ENCODE measurements around the gene CAMTA2.

CAMTA2 gene

DNA sequence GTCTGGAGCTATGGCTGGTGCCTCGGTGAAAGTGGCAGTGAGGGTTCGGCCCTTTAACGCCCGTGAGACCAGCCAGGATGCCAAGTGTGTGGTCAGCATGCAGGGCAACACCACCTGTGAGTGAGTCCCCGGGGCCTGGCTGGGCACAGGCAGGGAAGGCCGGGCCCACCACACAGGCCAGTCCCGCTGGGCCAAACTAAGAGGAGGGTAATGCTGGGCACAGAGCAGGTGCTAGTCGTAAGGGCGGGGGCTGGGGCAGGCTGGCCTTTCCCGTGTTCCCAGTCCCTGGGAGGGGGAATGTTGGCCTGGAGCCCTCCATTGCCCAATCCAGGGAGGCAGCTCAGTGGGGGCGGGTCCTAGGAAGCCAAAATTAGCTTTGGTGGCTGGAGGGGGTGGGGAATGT, 12.8 kb upstream of the CAMTA2 start:
- DNase-seq = no peak

DNA sequence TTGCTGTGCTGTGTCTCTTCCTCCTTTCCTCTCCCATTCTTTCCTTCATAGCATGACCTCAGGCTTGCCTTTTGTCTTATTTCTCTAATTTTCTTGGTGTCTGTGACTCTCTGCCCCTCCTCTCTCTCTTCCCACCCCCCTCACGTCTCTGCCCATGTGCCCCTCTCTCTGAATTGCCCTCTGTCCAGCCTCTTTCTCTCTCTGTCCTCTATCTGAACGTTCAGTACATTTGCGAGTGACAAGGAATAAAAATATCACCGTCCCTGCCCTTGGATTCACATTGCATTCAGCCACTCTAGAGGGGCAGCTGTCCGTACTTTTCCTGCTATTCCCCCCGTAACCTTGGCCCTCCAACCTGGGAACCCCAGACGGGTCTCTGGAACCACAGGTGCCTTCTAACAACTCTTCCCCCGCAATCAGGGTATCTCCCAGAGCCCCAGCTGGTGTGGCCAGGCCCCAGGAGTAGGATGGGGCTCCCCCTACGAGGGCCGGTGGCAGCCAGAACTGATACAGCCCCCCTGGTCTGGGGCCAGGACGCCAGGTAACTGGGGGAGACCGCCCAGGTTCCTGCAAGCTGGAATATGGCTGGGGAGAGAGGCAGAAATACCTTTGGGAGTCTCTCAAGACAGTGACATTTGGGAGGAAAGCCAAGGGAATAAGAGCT, 12.1 kb upstream of the CAMTA2 start:
- no peak for DNase-seq

DNA sequence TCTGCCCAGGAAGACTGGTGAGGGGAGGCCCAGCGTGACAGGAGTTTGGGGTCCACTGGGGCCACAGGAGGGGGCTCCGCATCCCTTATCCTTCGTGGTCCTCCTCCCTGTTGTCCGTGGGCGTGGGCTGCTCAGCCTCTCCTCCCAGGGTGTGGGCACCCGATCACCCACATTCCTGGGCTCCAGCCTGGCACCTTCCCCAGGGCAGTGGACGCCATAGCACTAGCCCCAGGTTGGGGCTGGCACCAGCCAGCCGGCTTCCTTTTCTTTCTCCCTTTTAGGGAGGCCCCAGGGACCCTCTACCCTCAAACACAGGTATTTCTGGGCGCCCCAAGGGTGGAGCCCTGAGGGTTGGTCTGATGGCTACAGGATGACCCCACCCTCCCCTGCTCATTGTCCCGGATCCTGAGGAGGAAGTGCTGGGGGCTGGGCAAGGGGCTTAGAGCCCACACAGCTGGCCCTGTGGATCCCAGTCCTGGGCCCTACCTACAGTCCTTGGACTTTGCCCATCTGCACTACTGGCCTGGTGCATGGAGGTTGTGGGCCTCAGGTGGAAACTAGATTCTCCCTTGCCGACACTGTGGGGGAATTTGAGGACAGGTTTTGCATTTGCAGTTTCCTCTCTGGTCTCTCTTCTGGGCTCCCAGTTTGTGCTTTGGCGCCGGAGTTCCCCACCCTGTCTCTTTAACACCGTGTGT, 11.4 kb upstream of the CAMTA2 start:
- no peak for DNase-seq

DNA sequence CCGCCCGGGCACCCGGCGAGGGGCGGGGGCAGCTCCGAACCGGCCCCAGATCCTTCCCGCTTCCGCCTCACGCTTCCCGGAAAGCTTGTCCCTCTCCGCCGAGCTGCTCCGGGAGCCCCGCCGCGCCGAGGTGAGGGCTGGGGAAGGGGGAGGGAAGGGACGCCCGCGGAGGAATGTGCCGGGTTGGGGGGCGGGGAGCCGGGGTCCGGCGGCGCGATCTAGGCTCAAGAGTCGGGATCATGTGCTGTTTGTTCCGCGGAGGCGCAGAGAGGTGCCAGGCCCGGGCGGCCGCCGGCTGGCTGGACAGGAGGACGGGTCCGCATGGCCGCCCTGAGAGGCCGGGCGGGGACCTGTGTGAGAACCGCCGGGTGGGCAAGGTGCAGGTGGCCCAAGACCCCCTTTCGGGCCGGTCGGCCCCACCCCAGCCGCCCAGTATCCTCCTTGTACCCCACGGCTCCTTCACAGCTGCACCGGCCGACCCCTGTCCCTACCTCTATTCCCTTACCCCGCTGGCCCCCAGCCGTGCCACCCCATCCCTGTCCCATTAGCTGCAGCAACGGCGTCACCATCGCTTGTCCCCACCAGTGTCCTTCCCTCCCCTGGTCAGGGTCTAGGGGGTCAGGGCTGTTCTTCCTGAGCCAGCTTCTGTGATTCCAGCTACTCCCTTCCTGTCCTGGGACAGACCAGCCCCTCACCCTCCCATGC, 10.7 kb upstream of the CAMTA2 start:
- no peak for DNase-seq

DNA sequence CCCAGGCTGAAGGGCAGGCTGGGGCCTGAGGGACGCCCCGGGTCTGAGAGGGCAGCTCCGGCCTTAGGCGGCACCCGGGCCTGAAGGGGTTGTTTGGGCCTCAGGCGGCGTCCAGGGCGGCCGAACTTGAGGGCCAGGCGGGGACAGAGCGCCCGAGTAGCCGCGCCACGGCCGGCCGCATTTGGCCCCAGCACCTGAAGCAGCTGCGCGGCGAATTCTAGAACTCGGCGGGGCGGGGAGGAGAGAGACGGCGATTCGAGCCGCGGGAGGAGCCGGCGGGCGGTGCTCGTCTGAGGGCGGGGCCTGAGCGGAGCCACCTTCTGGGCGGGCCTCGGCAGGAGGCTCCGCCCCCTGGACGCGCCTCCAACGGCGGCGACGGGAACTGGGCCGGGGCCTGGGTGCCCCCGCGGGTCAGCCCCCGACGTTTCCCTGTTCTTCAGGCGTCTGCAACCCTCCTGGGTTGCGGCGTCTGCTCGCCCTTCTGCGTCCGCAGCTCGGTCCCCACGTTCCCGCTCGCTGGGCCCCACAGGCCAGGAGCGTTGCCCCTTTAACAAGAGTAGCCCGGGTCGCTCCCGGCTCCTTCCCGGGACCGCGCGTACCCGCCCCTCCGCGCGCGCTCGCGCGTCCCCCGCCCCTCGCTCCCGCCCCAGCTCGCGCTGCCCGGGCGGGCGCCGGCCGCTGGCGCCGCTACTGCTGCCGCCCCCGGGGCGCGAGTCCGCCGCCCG, 10.0 kb upstream of the CAMTA2 start, which contains the start of the genes INCA1 and KIF1C:
INCA1 (minus strand) TSS at position 221 of the 725 bp plus-strand sequence. CDS start 3,085 bp downstream, outside the sequence.
KIF1C (plus strand) TSS at position 649 of the 725 bp plus-strand sequence. CDS start 2,297 bp downstream, outside the sequence.
- peak; percentile 57 to 78 for DNase-seq

DNA sequence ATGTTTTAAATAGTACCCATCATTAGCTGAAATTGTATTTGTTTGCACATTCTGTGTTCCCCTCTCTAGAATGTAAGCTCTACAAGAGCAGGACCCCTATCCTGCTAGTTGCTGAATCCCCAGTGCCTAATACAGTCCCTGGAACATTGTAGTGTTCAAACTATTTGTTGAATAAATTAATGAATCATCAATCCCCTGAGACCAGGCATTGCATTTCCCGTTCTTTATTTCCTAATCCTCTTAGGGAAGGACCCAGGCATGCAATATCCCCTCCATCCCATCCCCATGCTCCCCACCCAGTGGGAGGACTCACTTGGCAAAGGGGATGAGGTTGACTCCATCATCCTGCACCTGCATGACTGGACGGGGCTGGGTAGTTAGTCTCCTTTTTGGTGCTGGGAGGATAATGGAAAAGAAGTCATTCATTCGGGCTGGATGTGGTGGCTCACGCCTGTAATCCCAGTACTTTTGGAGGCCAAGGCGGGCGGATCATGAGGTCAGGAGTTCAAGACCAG, 6.7 kb upstream of the CAMTA2 start:
- no peak for DNase-seq

DNA sequence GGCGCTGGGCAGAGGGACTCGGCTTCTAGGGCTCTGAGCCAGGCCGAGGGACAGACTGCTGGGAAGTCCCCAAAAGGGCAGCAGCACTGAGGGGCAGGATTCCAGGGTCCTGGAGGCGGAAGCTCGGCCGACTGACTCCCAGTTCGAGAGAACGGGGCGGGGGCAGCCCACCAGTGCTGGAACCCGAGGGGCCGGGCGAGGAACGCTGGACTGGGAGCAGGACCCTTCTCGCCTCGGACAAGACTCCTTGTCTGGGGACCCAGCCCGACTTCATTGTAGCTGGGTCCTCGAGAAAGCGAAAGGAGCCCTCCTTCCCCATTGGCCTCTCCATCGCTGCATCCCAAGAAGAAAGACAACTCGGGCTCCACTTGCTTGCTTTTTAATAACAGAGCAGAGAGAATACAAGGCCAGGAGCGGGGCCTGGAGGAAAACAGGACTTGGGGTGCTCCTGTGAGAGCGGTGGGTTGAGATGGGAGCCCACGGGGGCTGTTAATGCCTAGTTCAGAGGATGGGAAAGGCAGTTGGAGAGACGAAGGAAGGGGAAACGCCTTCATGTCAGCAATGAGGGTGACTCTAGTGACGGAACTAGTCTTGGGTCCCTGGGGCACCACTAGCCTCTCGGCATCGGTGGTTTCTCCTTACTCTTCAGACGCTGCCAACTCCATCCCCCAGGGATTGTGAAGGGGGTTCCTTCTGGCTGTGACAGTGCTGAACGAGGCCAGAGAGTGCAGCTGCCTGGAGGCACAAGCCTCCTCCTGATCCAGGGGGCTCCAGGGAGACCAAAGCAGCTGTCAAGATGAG, 492 bp upstream of the CAMTA2 start:
- no peak for DNase-seq

DNA sequence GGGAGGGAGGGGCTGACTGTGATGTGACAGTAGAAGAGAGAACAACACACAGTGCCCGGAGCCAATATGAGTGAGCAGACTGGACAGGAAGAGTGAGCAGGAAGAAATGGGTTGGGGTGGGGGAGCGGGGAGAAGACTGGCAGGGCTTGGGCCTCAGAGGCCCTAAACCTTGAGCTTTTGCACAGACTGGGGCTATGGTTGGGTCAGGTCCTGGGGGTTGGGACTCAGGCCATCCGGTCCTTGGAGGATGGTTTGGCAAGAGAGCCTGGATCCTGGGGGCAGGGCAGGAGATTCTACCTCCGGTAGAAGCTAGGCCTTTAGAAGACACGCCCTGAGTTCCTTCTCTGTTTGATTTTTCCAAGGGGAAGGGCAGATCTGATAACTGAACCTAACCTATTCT, 1.1 kb downstream of the CAMTA2 start:
- no peak for DNase-seq

DNA sequence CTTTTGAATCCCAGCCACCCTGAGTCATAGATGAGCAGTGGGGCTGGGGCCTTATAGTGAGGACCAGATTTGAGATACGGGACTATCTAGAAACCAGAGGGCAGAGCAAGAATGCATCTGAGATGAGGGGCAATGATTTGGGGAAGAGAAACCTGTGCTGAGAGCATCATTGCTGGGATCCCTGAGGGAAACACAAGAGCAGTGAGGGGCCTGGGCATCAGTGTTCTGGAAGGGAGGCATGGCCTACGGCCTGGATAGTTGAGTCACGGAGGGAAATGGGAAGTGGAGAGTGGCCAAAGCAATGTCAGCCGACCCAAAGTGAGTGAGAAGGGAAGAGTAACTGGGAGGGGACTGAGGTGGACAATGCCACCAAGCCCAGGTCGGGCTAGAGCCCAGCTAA, 5.2 kb downstream of the CAMTA2 start:
- DNase-seq = no peak

DNA sequence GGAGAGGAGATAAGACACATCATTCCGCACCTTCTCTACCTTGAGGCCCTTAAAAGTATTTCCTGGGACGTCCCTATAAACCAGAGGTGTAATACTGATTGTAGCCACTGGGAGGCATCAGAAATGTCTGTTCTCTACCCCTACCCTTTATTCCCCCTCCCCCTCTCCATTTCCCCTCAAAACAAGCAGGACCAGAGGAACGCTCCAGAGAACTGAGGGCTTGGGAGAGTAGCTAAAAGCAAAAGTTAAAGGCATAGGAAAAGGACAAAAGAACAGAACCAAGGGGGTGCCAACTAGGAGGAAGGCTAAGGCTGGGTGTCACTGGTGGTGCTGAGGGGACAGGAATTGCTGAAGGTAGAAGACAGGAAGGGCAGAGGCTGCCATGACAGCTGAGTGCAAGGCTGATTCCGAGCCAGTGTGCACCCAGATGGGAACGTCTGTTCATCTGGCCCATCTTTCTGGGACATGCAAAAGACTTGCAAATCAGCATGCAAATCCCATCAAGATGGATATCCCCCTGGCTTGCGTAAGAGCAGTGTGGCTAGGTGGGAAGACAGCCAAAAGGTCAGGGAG, 6.7 kb downstream of the CAMTA2 start:
- peak in 1 of 2 donors; percentile 37 for DNase-seq

DNA sequence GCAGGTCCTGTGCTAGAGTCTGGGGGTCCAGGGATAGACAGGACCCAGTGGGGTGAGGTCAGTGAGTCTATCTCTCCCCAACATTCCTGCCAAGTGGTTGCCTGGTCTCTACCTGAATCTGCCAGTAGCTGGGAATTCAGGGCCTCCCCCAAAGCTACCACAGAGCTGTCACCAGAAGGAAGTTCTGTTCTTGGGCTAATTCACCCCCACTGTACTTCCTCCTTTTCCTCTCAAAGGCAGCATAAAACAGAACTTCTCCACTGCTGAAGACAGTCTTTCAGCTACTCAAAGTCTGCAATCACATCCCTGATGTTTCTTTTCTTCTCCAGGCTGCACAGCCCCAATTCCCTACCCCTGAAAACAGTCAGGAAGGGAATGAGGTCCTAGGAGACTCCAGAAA, 8.7 kb downstream of the CAMTA2 start:
- peak in 1 of 2 donors; percentile 78 for DNase-seq

DNA sequence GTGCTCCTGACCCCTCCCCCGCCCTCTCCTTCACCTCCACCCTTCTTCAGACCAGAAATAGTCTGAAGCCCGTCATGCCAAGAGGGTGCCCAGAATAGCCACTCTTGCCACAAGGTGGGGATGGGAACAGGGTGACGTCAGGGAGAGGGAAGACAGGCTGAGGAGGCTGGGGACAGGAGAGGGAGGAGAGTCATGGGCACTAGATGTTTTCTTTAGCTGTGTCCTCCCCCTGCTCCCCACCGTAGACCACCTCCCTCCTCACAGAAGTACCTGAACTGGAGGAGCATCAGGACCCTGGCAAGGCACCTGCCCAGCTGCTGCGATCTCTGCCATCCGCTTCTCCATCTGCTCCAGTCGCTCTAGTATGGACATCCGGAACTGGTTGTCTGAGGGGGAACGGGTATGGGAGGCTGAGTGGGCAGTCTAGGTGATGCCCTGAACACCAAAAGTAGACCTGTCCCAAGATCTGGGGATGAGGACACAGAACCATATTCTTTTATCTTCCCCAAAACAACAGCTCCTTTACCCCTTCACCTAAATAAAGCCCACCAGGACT, 13.3 kb downstream of the CAMTA2 start:
- DNase-seq = no peak

DNA sequence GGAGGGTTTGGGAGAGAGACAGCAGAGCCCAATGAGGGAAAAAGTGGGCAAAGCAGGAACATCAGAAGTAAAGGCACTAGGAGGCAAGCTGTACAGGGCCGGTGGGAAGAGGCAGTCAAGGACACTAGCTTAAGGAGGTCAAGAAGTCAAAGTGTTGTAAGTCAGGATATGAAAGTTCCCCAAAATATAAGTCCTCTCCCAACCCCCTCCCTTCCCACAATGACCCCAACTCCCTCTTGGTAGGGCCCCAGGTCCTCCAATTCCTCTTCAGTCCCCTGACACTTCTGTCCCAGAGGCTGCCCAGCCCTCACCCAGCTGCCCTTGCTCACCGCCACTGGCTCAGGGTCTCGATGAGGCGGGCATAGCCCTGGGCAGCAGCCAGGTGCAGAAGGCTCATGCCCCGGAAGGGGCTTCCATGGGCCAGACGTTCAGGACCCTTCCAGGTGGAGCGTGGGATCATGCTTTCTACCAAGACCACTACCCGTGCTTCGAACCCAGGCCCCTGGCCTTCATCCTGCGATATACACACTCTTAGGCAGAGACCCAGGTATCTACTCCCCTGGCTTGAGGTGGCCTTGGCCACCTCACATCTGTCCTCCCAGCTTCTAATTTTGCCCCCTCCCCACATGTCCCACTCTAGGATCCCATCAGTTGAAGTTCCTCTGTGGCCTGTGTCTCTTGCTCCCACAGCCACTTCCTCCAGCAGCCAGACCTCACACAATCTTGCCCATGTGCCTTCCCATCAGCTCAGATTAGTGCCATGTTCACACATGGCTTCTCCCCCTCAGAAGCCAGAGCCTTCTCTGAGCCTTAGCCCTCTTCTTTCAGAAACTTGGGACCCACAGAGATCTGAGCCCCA, 14.0 kb downstream of the CAMTA2 start:
- no peak for DNase-seq

DNA sequence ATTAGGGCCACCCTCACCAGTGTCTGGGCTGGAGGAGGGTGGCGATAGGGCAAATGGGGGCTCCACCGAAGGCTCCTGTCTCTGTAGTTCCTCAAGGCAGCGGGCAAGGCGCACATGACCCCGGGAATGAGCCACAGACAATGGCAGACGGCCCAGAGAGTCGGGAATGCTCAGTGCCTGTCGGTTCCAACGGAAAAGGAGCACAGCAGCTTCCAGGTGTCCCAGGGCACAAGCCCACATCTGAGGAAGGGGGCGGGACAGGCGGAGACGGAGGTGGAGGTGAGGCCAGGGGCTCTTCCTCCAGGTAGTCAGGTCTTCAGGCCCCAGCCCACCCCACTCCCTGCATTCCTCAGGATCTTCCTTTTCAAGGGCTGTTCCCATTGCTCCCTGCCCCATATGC, 14.7 kb downstream of the CAMTA2 start:
- no peak for DNase-seq

DNA sequence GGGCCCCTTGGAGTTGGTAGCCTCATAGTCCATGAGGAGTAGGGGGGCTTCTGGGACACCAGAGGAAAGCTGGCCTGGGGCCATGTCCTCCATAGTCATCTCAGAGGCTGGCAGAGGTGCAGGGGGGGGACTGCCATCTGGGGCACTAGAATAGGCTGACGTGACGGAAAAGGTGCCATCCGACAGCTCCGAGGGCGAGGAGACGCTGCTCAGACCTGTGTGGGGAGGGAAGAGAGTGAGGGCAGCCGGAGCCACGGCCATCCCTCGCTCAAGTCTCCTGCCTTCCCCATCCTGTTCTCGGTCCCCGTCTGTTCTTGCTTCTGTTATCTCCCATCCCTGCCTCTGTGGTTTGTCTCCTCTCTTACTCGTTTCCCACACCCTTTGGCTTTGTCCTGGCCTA, 15.2 kb downstream of the CAMTA2 start:
- DNase-seq = no peak

DNA sequence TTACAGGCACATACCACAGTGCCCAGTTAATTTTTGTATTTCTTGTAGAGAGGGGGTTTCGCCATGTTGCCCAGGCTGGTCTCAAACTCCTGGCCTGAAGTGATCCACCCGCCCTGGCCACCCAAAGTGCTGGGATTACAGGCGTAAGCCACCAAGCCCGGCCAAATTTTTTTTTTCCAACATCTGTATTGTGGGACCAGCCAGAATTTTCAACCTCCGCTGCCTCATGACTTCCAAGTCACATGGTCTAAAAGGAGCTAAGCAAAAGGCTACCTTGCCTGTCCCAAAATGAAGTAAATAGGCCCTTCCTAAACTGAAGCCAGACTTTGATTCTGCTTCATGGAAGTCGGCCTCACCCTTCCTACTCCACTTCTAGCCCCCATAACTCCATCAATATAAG, 15.6 kb downstream of the CAMTA2 start:
- DNase-seq = no peak

DNA sequence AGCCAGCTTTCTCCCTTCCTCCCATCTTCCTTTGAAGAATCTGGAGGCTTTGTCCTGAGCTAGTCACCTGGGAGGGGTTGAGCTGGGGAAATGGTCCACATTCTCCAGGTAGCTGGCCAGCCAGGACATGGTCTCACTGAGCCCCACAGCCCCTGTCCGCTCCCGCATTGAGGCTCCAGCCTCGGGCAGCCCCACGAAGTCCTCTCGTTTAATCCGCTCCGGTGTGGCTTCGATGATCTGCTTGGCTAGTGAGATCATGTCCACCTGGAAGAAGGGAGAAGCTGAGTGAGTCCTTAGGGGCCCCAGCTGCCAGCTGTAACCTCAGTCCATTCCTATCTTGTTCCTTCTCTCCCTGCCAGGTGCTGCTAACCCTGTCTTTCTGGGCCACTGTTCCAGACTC, 17.2 kb downstream of the CAMTA2 start:
- no peak for DNase-seq

DNA sequence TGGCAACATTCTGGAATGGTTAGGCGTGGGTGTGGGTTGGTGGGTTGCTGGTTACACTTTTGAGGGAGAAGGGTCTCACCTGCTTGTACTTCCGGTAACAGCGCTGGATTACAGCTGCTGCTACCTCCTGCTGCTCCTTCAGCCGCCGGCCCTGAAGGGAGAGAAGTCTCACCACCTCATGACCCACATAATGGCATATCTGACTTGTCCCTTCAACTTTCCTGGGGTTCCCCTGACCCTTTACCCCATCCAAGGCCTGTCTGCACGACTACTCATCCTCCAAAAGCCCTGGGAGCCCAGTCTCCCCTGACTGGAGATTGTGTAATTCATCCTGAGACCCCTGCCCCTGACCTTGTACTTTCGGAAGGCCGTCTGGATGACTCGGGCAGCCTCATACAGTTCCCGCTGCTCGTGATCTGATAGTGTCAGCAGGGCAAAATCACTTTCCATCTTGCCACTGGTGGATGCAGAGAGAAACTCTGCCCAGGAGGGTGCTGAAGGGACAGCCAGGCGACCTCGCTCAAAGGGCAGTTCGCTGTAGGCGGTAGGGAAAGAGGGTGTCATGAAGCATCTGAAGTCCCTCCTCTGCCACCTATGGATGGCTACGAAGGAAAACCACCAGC, 17.8 kb downstream of the CAMTA2 start:
- no peak for DNase-seq

DNA sequence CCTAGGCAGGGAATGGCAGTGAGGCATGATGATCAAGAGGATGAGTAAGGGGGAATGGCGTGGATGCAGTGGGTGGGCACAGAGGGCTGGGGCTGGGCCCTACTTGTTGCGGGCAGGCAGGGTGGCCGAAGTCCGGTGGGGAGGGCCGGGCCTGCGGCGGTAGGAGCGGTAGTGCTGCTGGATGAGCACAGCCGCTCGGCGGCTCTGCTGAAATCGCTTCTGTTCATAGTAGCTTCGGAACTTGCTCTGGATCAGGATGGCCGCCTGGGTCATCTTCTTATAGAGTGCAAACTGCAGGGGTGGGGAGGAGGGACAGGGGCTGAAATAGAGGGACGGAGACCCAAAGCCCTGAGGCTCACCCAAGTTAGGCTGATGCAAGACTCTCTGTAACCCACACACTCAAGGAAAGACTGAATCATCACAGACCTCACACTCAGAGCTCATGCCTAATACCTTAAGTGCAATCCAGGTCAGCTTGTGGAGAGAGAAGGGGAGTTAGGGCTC, 18.4 kb downstream of the CAMTA2 start:
- DNase-seq = peak in 1 of 2 donors; percentile 6

Data from bone marrow (tissue), 2 donors.